ENCODE results near the gene CACNB4.

GRCh38 chr2:151887164-151887563 is 211.7 kb downstream of the CACNB4 start:
- no peak for TF ChIP-seq CTCF (conservative IDR thresholded peaks at IDR 0.05; ENCODE audit: low read depth, low read length)
- no peak for TF ChIP-seq EZH2 (IDR thresholded peaks at IDR 0.05; ENCODE audit: borderline replicate concordance, low read depth, low read length, poor library complexity, severe bottlenecking)

Measured in A673 (cell line).